Tibial nerve (tissue), 3 donors: ENCODE data around the gene SRSF9.

Experiments used
- EP300 ChIP-seq, 2 donors: sonication (generic); formaldehyde crosslinking; IDR thresholded peaks; one replicate each; pipeline ENCODE4 v1.6.1; 2017; ENCODE audit warnings: antibody characterized with exemption in 2 of 2, mild to moderate bottlenecking in 1 of 2
- POLR2A ChIP-seq, 2 donors: fragments of 450-650 bp; IDR thresholded peaks; one replicate each; pipeline ENCODE4 v1.6.1; 2017; ENCODE audit warnings: antibody characterized with exemption in 2 of 2, mild to moderate bottlenecking in 2 of 2, moderate library complexity in 2 of 2

DNA sequence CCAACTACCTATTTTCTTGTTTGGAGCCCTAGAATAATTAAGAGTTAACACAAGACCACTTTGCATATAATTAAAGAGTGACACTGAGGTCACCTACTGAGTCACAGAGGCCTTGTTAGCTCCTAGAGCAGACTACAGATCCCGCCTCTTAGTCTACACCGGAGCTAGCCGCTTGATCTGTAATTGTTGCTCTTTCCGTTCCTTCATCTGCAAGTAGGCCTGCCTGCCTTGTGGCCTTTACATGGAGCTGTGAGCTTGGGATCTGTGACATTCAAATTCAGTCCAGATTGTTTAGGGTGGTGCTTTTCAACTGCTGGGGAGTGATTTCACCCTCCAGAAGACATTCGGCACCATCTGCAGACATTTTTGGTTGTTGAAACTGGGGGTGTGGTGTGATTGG is 20.8 kb upstream of the SRSF9 start:
- no peak for TF ChIP-seq EP300 (IDR thresholded peaks at IDR 0.05)
- no peak for TF ChIP-seq POLR2A (IDR thresholded peaks at IDR 0.05)
